ENCODE measurements around the gene TVP23A. TPM values are rescaled to one million over a fixed set of nuclear protein-coding genes. Genes with fewer than 3 reads are reported as not detected.
"Not testable (repeated sequence)": the region's sequence is repeated elsewhere in the genome, so short reads cannot be mapped to it uniquely, and the experiment has no call there.

TVP23A gene
- total RNA-seq, 1 donor: not detected

DNA sequence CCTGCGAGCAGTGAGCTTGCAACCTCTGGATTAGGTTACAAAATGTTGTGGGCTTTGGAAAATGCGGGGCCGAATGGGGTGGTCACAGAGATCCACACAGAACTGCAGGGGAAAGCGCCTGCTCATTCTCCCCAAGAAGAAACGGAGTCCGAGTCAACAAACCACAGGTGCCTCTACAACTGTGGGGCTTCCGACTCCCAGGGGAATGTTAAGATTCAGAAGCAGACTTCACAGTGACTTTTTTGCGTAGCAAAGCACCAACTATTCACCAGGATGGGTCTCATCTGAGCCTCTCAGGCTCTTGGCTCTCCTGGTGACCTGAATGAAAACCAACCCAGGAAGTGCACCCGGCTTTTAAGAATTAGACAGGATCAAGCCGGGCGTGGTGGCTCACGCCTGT lies 41.2 kb downstream of the TVP23A start:
- Histone ChIP-seq H2AFZ (ENCODE audit: low read length) (no peak overlapping the region), H3K4me1 (ENCODE audit: insufficient read depth, low read length) (no peaks in the 10 kb centered on the region), H3K4me2 (ENCODE audit: insufficient read depth, low read length) (no peak overlapping the region), H3K27me3 (ENCODE audit: insufficient read depth, low read length) (peaks cover 3% of the 10 kb centered on the region), H3K9me3 (ENCODE audit: low read depth, low read length) (no peaks in the 10 kb centered on the region), H3K36me3 (ENCODE audit: insufficient read depth, low read length) (no peaks in the 10 kb centered on the region), H3K27ac (ENCODE audit: low read depth, low read length) (no peak overlapping the region), H3K79me2 (ENCODE audit: insufficient read depth, low read length) (no peaks in the 10 kb centered on the region), H4K20me1 (ENCODE audit: insufficient read depth, low read length) (no peaks in the 10 kb centered on the region), H3K4me3 (ENCODE audit: insufficient read depth, low read length) (no peak overlapping the region)
- TF ChIP-seq, protein P1, sequence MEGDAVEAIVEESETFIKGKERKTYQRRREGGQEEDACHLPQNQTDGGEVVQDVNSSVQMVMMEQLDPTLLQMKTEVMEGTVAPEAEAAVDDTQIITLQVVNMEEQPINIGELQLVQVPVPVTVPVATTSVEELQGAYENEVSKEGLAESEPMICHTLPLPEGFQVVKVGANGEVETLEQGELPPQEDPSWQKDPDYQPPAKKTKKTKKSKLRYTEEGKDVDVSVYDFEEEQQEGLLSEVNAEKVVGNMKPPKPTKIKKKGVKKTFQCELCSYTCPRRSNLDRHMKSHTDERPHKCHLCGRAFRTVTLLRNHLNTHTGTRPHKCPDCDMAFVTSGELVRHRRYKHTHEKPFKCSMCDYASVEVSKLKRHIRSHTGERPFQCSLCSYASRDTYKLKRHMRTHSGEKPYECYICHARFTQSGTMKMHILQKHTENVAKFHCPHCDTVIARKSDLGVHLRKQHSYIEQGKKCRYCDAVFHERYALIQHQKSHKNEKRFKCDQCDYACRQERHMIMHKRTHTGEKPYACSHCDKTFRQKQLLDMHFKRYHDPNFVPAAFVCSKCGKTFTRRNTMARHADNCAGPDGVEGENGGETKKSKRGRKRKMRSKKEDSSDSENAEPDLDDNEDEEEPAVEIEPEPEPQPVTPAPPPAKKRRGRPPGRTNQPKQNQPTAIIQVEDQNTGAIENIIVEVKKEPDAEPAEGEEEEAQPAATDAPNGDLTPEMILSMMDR (IDR thresholded peaks at IDR 0.05; ENCODE audit: extremely low read depth, low read depth, low read length): no peak
- no peak for DNase-seq (ENCODE audit: insufficient read length, low spot score, missing footprints)

DNA sequence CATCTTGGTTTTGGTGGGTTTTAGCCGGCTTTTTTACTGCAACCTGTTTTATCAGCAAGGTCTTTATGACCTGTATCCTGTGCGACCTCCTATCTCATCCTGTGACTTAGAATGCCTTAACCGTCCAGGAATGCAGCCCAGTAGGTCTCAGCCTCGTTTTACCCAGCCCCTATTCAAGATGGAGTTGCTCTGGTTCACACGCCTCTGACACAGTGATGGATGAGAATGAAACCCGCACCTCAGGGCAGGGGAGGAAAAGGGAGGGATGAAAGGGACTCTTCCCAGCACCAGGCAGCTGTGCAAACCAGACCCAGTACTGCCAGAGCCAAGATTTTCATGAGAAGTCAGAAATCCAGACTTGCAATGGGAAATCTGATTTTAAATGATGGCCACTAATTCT lies 41.7 kb downstream of the TVP23A start:
- not testable (repeated sequence) for H3K4me1 ChIP-seq (ENCODE audit: insufficient read depth, low read length); H3K27ac ChIP-seq (ENCODE audit: low read depth, low read length); H3K4me2 ChIP-seq (ENCODE audit: insufficient read depth, low read length); H3K4me3 ChIP-seq (ENCODE audit: insufficient read depth, low read length); DNase-seq (ENCODE audit: insufficient read length, low spot score, missing footprints); H3K36me3 ChIP-seq (ENCODE audit: insufficient read depth, low read length); H2AFZ ChIP-seq (ENCODE audit: low read length); H4K20me1 ChIP-seq (ENCODE audit: insufficient read depth, low read length); H3K79me2 ChIP-seq (ENCODE audit: insufficient read depth, low read length); H3K27me3 ChIP-seq (ENCODE audit: insufficient read depth, low read length); H3K9me3 ChIP-seq (ENCODE audit: low read depth, low read length)

DNA sequence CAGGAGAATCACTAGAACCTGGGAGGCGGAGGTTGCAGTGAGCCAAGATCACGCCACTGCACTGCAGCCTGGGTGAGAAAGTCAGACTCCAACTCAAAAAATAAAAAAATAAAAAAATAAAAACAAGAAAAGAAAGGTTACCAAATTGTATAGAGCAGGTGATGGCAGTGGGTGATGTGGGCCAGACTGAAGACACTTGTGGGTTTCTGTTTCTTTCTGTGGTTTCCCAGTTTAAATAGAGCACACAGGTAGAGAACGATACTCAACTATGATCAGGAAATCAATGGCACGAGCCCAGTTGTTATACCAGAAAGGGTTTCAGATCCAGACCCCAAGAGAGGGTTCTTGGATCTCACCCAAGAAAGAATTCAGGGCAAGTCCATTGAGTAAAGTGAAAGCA lies 42.3 kb downstream of the TVP23A start:
- TF ChIP-seq, protein P1 (IDR thresholded peaks at IDR 0.05; ENCODE audit: extremely low read depth, low read depth, low read length): no peak

DNA sequence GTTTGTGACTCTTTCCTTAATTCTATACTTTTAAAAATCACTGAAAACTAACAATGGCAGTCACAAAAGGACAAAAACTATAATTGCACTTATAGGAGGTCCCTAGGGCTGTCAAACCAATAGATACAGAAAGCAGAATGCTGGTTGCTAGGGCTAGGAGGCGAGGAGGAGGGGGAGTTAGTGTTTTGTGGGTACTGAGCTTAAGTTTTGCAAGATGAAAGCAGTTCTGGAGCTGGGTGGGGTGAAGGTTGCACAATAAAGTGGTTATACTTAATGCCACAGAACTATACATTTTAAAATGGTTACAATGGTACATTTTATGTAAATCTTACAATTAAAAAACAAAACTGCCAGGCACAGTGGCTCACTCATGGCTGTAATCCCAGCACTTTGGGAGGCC lies 47.7 kb downstream of the TVP23A start:
- Histone ChIP-seq H3K9me3 (ENCODE audit: low read depth, low read length) (no peaks in the 10 kb centered on the region), H3K36me3 (ENCODE audit: insufficient read depth, low read length) (no peaks in the 10 kb centered on the region), H3K27ac (ENCODE audit: low read depth, low read length) (no peak overlapping the region), H4K20me1 (ENCODE audit: insufficient read depth, low read length) (no peaks in the 10 kb centered on the region), H3K4me3 (ENCODE audit: insufficient read depth, low read length) (no peak overlapping the region), H3K27me3 (ENCODE audit: insufficient read depth, low read length) (no peaks in the 10 kb centered on the region), H2AFZ (ENCODE audit: low read length) (no peak overlapping the region), H3K4me1 (ENCODE audit: insufficient read depth, low read length) (no peaks in the 10 kb centered on the region), H3K4me2 (ENCODE audit: insufficient read depth, low read length) (no peak overlapping the region), H3K79me2 (ENCODE audit: insufficient read depth, low read length) (no peaks in the 10 kb centered on the region)
- TF ChIP-seq, protein P1 (IDR thresholded peaks at IDR 0.05; ENCODE audit: extremely low read depth, low read depth, low read length): no peak
- no peak for DNase-seq (ENCODE audit: insufficient read length, low spot score, missing footprints)

More for the DNA sequence above, 42.3 kb downstream of the TVP23A start:
- no peaks in the 10 kb centered on the region for H3K79me2 ChIP-seq (ENCODE audit: insufficient read depth, low read length)
- H3K4me1 ChIP-seq (ENCODE audit: insufficient read depth, low read length): no peaks in the 10 kb centered on the region
- no peak overlapping the region for H3K4me3 ChIP-seq (ENCODE audit: insufficient read depth, low read length)
- H2AFZ ChIP-seq (ENCODE audit: low read length): no peak overlapping the region
- H3K9me3 ChIP-seq (ENCODE audit: low read depth, low read length): no peaks in the 10 kb centered on the region
- peaks cover 3% of the 10 kb centered on the region for H3K27me3 ChIP-seq (ENCODE audit: insufficient read depth, low read length)
- no peak for DNase-seq (ENCODE audit: insufficient read length, low spot score, missing footprints)
- H3K36me3 ChIP-seq (ENCODE audit: insufficient read depth, low read length): no peaks in the 10 kb centered on the region
- no peak overlapping the region for H3K4me2 ChIP-seq (ENCODE audit: insufficient read depth, low read length)
- no peaks in the 10 kb centered on the region for H4K20me1 ChIP-seq (ENCODE audit: insufficient read depth, low read length)
- no peak overlapping the region for H3K27ac ChIP-seq (ENCODE audit: low read depth, low read length)

All from osteoblast (primary cell).